GM18520 (cell line): ENCODE measurements around the gene RSF1.
"Not testable (repeated sequence)": the region's sequence is repeated elsewhere in the genome, so short reads cannot be mapped to it uniquely, and the experiment has no call there.

Experiments
- ATAC-seq: cut with Tn5 transposase; IDR thresholded peaks from one replicate; pipeline ENCODE4 v1.9.1; 2021; ENCODE audit not compliant: unreplicated experiment

RSF1 gene

DNA sequence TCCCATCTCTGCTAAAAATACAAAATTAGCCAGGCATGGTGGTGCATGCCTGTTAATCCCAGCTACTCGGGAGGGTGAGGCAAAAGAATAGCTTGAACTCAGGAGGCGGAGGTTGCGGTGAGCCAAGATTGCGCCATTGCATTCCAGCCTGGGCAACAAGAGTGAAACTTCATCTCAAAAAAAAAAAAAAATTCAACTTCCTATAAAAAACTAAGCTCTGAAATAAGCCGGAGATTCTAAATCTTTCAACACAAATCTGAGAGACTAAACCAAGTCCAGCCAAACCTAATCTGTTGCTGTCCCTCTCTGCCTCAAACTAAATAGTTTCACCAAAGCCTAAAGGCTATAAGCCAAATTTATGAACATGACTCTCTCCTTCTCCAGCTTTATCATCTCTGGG lies 186.6 kb downstream of the RSF1 start:
- ATAC-seq, result not testable (repeated sequence)

DNA sequence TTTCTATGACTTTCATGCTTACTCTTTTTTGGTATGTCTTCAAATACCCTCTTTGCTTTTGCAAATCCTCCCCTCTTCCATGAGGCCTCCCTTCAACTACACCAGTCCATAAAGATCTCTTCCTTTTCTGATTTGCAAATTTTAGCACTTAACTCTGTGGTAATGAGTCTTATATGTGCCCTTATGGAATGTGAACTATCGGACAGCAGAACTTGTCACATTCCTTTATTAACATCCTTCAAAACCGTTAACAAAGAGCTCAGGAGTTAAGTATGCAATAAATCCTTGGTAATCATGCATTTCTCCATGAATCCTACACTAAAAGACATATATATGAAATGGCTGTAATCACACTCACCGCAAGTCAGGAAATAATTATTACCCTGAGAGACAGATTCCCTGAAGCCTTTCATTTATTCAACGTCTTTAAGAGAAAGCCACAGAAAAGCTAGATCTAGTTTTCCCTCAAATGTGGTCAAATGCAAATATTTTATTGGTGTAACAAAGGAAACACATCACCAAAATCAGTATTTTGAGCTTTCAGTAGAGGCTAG lies 190.3 kb downstream of the RSF1 start:
- ATAC-seq, result no peak

DNA sequence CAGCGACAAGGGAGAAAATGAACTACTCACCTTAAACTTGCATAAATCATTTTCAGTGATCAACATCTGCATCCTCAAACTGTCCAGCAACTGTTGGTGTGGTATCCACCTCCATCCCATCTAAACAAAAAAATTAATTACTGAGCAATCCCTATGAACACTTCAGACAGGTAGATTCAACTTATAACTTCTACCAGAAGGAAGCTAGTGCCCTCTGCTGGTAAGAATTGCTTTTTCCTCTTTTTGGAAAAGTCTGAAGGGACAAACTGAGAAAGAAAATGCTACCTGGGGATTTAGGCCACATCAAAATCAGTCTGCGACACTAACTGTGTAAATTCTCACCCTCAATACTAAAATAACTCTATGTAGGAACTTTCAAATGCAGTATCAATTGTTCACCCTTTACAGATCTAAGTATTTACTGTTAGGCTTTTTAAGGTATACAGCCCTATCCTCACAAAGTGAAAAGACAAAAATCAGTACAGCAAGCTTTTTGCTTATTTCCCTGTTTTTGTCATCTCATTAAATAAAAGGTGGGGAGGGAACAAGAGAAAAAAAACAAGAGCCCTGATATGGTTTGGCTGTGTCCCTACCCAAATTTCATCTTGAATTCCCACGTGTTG lies 200.8 kb downstream of the RSF1 start:
- no peak for ATAC-seq

DNA sequence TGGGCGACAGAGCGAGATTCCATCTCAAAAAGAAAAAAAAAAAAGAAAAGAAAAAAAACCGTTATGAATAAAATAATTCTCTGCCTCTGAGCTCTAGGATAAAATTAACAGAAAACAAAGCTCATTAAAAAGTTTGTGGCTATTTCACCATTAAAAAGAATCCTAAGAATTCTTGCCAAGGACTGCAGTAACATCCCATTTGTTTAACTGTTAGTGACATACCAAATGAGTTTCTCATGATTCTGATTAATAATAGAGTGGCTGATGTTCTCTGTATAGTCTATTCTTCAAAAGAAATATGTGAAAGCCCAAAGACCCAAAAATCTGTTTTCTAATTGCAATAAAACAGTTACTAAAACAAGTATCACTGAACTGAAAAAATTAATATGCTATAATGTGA lies 202.6 kb downstream of the RSF1 start:
- ATAC-seq, result no peak

DNA sequence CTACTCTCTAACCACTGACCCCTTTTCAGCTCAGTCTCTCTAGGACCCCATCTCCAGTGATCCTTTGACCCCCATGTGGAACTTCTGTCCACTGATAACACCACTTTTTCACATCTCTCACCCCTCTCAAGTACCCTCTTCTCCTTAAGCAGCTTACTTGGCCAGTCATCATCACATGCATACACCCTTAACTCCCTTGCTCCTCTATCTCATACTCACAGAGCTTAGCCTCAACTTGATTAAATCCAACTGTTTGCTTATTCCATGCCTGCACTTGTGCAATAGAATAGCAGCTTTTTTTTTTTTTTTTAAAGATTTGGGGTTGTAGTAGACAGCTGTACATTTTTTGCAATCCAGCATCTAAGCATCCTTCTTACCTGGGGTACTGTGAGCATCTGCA lies 208.6 kb downstream of the RSF1 start:
- ATAC-seq, result no peak
